Transverse colon (tissue), 4 donors: Measurements from ENCODE around the gene DENND1A.

Experiments used
- EP300 ChIP-seq: sonication (generic); formaldehyde crosslinking; IDR thresholded peaks from one replicate; pipeline ENCODE4 v1.6.1; 2017; ENCODE audit warnings: antibody characterized with exemption, low read depth
- POLR2A ChIP-seq: fragments of 450-650 bp; IDR thresholded peaks from one replicate; pipeline ENCODE4 v1.6.1; 2016; ENCODE audit warnings: antibody characterized with exemption, mild to moderate bottlenecking, moderate library complexity
- POLR2AphosphoS5 ChIP-seq, 3 donors: sonication (generic); formaldehyde crosslinking; IDR thresholded peaks; one replicate each; pipeline ENCODE4 v1.6.1; 2016; ENCODE audit warnings: antibody characterized with exemption in 3 of 3
- TF ChIP-seq, protein P1 (sequence below), 5 experiments: fragments of 200-600 bp in 3 of 5; fragments of 450-650 bp in 2 of 5; sonication (generic) in 3 of 5; IDR thresholded peaks; 1 replicate in 2 of 5; 2 replicates in 3 of 5; pipeline ENCODE4 v1.5.1; 2016 to 2017; ENCODE audit warnings: antibody characterized with exemption in 5 of 5, inconsistent platforms in 3 of 5, mild to moderate bottlenecking in 2 of 5, moderate library complexity in 1 of 5

DNA sequence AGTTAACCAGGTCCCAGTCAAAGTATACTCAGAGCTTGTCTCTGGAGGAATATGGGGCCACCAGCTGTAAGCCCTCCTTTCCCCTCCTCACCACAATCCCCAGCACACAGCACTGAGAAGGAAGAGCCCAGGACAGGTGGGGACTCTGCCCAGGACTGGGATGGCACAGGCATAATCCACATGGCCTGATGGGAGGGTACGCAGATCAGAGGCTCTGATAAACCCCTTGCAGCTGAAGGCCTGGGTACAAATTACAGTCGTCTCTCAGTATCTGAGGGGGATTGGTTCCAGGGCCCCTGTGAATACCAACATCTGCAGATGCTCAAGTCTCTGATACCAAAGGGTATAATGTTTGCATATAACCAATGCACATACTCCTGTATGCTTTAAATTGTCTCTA is 328.1 kb downstream of the DENND1A start:
- TF ChIP-seq, protein P1, sequence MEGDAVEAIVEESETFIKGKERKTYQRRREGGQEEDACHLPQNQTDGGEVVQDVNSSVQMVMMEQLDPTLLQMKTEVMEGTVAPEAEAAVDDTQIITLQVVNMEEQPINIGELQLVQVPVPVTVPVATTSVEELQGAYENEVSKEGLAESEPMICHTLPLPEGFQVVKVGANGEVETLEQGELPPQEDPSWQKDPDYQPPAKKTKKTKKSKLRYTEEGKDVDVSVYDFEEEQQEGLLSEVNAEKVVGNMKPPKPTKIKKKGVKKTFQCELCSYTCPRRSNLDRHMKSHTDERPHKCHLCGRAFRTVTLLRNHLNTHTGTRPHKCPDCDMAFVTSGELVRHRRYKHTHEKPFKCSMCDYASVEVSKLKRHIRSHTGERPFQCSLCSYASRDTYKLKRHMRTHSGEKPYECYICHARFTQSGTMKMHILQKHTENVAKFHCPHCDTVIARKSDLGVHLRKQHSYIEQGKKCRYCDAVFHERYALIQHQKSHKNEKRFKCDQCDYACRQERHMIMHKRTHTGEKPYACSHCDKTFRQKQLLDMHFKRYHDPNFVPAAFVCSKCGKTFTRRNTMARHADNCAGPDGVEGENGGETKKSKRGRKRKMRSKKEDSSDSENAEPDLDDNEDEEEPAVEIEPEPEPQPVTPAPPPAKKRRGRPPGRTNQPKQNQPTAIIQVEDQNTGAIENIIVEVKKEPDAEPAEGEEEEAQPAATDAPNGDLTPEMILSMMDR (IDR thresholded peaks at IDR 0.05): no peak
- TF ChIP-seq POLR2A (no peak), POLR2AphosphoS5 (IDR thresholded peaks at IDR 0.05) (no peak), EP300 (no peak)
